Left forelimb (tissue), 1 donor: ENCODE data around the gene UBL7.

ENCODE experiments used
- DNase-seq: peaks from one replicate; pipeline ENCODE4 v3.0.0-alpha.2; 2018; ENCODE audit warnings: low spot score

The UBL7 gene

DNA sequence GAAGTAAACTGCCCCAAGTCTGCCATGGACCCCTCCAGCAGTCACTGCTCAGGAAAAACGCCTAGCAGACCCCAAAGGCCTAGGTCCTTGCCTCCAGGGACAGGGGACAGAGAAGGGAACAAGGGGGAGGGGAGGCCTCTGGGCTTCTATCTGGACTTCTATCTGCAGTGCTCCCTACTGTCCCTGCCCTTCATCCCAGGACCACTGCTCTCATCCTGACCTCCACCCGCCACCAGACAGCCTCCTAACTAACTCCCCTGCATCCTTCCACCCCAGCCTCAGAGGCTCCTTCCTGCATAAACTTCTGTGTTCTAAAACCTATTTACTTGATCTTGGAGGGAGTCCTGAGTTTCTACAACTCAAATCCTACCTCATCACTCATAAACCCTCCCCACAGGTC is 52.6 kb downstream of the UBL7 start:
- no peak for DNase-seq

GRCh38 chr15:74406992-74407705 is 53.8 kb downstream of the UBL7 start:
- no peak for DNase-seq

- DNase-seq, result no peak
These were observed 54.4 kb downstream of the UBL7 start for GRCh38 chr15:74406517-74406916.

GRCh38 chr15:74405823-74406222 is 55.1 kb downstream of the UBL7 start:
- DNase-seq, result no peak

DNA sequence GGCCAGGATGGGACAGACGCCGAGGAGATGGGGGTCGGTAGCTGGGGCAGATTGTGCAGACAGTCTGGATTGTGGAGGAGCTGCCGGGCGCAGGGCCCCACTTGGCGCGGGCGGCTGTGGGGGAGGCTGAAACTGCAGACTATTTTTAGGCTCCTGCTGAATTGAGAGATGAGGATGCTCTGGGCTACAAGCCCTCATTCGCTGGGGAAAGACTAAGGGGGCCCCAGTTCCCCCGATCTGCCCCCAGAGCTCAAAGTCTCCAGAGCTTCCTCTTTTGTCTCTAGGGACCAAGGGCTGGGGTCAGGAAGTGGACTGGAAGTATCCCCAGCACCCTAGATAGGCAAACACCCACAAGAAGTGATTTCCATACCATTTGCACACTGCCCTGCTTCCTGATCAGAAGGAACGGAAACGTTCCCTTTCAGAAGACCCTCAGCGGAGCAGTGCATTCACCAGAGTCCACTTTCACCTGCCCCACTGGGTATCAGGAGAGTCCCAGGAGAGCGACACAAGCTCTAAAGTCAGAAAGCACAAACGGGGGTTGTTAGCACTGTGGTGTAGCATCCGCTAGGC is 56.9 kb downstream of the UBL7 start:
- no peak for DNase-seq

- DNase-seq, result no peak
These were observed 57.4 kb downstream of the UBL7 start for GRCh38 chr15:74403588-74403919.

- DNase-seq, result no peak
These were observed 57.9 kb downstream of the UBL7 start for GRCh38 chr15:74402873-74403587.

GRCh38 chr15:74402337-74402841 is 58.6 kb downstream of the UBL7 start:
- DNase-seq, result no peak

DNA sequence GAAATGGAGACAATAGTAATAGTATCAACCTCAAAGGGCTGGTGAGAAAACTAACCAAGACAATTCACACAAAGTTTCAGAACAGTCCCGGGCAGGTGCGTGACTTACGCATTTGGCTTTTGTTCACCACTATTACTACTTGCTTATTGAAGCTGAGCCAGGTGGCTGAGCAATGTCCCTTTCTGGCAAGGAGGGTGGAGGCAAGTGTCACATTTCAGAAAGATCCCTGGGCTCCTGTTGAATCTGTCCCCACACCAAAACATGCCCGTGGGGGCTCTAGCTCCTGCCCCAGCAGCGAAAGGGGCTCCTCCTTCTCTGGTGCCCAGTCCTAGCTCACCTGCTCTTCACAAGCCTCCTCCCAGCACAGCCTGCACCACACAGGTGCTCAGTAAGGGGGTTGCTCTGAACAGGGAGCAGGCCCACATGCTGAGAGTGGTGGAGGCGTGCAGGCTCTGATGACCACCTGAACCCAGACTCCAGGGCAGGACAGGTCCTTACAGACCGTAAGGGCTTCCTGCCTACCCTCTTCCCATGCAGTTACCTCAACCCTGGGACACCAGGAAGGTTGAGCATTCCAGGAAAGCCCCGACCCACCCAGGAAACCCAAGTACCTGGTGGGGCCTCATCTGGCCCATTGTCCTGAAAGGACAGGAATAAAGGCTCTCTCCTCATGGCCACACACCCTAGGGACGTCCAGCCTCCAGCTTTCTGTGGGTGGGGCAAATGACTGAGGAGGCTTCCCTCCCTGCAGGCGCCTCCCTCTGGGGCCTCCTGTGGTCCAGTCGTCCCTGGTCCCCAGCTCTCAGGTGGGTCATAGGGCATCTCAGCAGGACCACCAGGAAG is 59.8 kb downstream of the UBL7 start:
- DNase-seq, result no peak

GRCh38 chr15:74400313-74400860 is 60.6 kb downstream of the UBL7 start:
- no peak for DNase-seq

DNA sequence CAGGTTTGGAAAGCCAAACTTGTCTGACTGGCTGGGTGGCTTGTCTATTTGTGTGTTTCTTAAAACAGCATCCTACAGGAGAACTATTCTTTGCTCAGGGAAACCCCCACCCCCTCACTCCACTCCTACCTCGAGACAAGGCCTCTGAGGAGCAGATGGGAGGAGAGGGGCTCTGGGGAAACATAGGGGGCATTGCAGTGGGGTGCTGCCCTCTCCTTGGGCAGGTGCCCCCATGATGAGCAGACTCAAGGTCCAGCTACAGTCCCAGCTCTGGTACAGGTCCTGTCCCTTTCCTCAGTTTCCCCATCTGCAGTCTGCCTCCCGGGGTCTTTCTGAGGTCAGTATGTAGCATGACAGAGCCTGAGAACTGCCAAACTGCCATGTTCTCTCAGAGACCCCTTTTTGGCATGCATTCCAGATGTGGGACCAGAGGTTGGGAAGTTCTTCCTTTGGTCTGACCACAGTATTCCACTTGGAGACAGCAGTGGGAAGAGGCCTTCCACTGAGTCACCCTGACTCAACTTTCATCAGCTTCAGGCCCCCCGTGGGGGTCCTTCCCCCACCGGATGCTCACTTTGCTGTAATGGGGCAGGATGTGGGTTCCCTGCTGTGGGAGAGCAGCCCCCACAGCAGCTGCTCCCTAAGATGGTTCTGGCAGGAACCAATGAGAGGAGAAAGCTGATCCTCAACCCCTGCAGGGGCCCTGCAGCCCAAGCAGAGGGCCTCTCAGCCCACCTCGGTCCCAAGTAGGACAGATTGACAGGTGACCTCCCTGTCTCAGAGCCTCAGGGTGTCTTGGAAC is 61.2 kb downstream of the UBL7 start:
- no peak for DNase-seq

GRCh38 chr15:74399100-74399499 is 61.9 kb downstream of the UBL7 start:
- DNase-seq, result no peak

- DNase-seq, result no peak
These were observed 62.8 kb downstream of the UBL7 start for GRCh38 chr15:74398183-74398582.

DNA sequence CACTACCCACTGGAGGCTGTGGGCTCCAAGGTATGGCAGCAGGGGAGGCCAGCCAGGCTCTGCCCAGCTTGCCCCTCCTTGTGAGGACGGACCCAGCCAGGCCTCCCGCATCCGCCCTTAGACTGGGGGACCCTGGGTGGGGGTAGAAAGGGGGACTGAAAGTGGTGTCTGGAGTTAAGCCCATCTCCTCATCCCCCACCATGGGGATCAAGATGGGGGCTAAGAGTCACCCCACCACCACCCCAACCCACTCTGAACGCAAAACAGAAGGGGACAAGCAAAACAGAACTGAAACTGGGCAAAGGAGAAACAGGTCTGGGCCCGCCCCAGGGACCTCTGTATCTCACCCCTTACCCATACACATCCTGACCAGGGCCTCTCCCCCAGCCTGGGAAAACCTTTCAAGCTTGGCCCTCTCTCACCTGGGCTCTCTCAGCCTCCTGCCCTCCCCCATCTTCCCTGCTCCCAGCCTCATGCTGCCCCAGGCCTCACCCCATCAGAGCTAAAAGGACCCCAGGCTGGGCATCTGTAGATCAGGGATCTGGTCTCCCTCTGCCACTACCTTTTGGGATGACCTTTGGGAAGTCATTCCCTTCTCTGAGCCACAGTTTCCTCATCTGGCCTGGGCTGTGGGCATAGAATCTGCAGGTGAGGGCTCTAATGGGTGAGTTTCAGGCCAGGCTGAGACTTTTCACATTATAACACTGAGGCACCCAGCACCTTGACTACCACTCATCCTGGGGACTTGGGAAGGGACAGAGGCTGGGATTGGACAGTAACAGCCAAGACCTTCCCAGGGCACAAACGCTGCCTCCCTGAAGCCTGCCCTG is 63.5 kb downstream of the UBL7 start:
- no peak for DNase-seq

DNA sequence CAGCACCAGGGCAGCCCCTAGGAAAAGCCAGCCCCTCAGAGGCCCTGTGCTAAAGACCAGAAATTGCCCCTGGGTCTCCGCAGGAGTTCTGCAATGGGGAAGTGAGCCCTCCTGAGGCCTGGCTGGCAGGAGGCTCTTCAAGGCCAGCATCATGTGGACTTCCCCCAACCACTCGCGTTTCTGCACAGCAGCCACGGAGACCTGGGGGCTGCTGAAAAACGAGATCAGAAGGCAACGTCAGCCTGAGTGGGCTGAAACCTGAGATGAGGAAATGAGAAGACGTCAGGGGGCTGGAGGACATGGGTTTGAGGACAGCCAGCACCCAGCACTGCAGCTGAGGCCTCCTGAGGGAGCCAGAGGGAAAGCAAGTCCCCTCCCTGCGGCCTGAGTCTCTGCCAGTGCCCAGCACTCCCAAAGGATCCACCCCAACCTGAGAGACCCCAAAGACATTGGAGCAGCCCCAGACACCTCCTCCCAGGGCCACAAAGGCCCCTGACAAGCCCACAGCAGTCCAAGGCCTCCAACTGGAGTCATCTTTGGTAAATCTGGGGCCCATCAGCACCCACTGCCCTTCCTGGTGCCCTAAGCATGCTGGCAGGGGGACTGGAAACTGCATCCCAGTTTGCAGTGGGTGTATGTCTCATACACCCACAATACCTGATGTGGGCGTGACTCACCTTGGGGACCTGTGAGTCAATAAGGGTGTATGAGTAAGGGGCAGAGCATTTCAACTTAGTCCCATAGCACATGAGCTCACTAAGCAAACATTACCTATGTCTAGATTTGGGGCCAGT is 64.3 kb downstream of the UBL7 start:
- no peak for DNase-seq

GRCh38 chr15:74396146-74396438 is 64.9 kb downstream of the UBL7 start:
- no peak for DNase-seq
